NK-92 treated with Interleukin-12 subunit alpha and Interleukin-12 subunit beta, amount 100 ng/mL, for 24 hours (cell line): Measurements from ENCODE around the gene CRYZ.
"Not testable (repeated sequence)": the region's sequence is repeated elsewhere in the genome, so short reads cannot be mapped to it uniquely, and the experiment has no call there.

Source experiments
- DNase-seq: peaks from one replicate; lab custom pipeline; 2025; lab: John Stamatoyannopoulos, UW

CRYZ gene

DNA sequence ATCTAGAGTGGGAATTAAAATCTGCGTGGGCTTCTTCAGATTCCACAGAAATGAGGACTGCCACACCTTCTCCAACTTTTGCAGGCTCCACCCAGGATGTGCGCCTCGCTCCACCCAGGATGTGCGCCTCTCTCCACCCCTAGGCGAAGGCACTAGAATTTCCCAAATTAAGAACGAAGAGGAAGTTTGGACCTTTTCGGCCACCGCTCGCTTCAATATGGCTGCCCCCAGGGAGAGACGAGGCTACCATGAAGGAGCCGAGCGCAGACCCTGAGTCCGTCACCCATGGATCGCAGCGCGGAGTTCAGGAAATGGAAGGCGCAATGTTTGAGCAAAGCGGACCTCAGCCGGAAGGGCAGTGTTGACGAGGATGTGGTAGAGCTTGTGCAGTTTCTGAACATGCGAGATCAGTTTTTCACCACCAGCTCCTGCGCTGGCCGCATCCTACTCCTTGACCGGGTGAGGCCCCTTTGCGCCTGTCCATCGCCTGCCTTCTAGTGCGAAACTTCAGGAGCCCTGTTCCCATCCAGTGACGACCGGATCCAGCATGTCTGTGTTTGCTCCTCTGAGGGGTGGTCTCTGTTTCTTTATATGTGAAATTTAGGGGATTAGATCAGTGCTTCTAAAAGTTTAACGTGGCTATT, at the start of gene CRYZ, which contains the start of gene TYW3:
CRYZ (minus strand) TSS at position 91 of the 644 bp plus-strand sequence. CDS start 8,229 bp downstream, outside the sequence.
TYW3 (plus strand) TSS at position 193 of the 644 bp plus-strand sequence; CDS start at position 286, 93 bp downstream.
- DNase-seq = peak; percentile 71

DNA sequence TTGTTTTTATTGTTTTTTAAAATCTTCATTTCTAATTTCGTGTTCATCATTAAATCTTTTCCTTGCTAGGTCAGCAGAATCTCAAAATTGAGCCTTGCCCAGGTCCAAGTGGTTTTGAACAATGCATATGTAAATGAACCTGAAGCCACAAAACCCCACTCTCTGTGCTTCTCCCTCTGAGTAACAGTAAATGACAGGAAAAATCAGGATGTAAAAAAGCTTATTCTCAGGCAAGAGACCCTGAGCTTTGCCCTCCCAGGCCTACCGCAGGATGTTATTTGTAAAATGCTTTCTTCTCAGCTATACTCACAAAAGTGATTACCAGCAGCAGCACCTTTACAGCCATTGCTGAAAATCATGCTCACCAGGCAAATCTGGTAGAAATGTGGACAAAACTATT, 47.7 kb upstream of the CRYZ start:
- no peak for DNase-seq

DNA sequence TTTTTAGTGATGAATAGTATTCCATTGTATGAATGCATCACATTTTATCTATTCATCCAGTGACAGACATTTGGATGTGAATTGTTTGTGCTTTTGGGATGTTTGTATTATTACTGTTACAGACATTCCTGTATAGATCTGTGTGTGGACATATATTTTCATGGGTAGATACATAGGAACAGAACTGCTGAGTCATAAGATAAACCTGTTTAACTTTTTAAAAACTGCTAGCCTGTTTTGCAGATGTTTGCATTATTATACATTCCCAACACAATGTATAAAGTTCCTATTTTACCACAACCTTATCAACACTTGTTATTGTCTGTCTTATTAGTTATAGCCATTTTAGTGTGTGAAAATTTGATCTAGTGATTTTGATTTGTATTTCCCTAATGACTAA, 46.9 kb upstream of the CRYZ start:
- no peak for DNase-seq

DNA sequence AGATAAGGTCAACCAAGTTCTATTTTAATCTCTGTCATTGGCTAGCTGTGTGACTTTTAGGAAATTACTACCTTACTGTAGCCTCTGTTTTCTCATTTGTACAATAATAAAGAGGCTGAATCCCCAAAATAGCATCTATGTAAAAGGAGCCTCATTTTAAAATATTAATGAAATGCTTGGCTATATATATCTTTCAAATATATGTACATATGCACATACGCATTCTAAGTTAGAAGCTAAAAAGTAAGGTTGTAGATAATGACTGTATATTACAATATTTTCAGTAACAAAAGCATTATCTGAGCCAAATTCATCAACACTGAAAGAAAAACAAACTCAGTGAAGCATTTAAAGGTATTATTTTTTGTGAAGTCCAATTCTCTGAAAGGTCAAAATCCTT, 44.7 kb upstream of the CRYZ start:
- no peak for DNase-seq

GRCh38 chr1:74775735-74776134, 42.9 kb upstream of the CRYZ start:
- DNase-seq = no peak

DNA sequence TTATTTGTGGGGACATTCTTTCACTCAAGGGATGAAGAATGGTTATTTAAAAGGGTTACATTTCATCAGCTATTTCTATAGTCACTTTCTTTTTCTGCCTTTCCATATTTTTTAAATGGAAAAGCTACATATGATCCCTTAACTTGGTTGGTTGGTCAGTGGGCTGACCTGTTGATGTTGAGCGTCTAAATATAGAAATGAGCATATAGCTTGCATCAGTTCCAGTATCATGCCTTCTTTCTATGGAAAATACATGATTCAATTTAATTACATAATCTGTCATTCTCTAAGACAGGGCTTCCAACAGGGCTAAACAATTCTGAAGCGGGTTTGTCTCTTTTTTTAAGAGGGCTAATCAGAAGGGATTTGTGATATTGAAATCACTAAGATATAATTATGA, 40.7 kb upstream of the CRYZ start:
- no peak for DNase-seq

GRCh38 chr1:74772945-74773344, 40.1 kb upstream of the CRYZ start:
- no peak for DNase-seq

GRCh38 chr1:74771913-74772515, 39.2 kb upstream of the CRYZ start:
- DNase-seq = no peak

DNA sequence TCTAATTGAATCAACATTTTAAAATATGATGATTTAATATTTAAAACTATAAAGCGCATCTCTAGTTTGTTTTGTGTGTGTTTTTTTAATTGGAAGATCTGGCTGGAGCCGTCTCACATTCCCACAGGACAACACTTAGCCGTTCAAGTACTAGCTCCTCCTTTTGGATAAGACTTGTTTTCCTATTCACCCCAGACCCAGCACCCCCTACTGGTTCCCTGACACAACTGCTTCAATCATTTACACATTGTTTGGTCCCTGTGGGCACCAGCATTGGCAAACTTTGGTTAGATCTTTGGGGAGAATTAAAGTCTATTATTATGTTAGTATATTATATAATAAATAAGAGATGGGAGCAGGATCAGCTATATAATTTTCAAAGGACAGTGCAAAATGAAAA, 34.6 kb upstream of the CRYZ start:
- DNase-seq = no peak

DNA sequence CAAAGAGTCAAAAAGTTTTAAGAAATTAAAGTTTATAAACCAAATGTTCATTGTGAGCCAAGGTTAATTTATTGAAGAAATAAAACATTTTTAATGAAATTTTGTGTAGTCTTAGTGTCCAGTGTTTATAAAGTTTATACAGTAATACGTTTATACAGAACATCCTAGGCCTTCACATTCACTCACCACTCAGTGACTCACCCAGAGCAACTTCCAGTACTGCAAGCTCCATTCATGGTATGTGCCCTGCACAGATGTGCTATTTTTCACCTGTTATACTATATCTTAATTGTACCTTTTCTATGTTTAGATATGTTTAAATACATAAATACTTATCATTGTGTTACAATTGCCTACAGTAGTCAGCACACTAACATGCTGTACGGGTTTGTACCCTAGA, 33.7 kb upstream of the CRYZ start:
- DNase-seq = no peak

GRCh38 chr1:74763807-74764206, 31.0 kb upstream of the CRYZ start:
- DNase-seq = no peak

DNA sequence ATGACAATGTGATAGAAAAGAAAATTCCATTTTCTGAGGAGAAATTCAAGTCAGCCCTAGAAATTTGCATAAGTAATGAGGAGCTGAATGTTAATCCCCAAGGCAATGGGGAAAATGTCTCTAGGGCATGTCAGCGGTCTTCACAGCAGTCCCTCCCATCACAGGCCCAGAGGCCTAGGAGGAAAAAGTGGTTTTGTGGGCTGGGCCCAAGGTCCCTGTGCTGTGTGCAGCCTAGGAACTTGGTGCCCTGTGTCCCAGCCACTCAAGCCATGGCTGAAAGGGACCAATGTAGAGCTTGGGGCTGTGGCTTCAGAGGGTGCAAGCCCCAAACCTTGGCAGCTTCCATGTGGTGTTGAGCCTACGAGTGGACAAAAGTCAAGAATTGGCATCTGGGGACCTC, 23.8 kb upstream of the CRYZ start:
- not testable (repeated sequence) for DNase-seq

GRCh38 chr1:74755475-74755874, 22.6 kb upstream of the CRYZ start:
- DNase-seq = no peak

DNA sequence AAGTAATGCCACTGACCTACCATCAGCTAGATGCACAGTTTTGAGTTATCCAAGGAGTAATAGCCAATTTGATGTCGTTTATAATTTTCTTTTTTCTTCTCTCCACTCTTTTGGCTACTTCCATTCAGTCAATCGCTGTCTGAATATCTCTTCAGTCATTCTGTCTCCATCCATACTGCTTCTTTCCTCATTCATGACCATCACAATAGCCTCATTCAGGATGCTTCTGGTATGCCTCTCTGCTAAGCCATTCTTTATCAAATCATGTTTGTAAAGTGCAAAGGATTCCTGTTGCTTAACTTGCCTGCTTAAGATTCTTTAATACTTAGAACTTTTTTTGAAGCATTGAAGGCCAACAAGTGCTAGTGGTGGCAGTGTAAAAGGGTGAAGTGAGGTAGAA, 20.3 kb upstream of the CRYZ start:
- DNase-seq = no peak

GRCh38 chr1:74748960-74749359, 16.1 kb upstream of the CRYZ start:
- DNase-seq = no peak

- not testable (repeated sequence) for DNase-seq
Measured at GRCh38 chr1:74745247-74745646, 12.4 kb upstream of the CRYZ start.

GRCh38 chr1:74740307-74740980, 7.6 kb upstream of the CRYZ start:
- not testable (repeated sequence) for DNase-seq

DNA sequence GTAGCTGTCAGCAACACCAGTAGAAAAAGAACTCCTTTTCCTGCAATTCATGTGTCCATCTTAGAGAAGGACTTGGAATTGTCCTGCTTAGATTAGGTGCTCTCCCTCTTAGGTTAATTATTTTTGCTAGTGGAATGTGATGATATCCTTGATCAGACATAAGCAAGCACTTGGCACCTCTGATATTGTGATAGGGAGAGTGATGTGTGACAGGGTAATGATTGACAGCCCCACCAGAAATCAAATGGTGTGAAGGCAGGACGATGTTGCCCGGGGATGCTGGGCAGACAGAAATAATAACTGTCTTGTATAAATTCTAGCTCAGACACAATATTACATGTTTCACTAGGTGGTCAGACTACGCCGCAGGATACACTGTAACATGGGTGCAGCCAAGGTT, 4.5 kb upstream of the CRYZ start:
- no peak for DNase-seq

DNA sequence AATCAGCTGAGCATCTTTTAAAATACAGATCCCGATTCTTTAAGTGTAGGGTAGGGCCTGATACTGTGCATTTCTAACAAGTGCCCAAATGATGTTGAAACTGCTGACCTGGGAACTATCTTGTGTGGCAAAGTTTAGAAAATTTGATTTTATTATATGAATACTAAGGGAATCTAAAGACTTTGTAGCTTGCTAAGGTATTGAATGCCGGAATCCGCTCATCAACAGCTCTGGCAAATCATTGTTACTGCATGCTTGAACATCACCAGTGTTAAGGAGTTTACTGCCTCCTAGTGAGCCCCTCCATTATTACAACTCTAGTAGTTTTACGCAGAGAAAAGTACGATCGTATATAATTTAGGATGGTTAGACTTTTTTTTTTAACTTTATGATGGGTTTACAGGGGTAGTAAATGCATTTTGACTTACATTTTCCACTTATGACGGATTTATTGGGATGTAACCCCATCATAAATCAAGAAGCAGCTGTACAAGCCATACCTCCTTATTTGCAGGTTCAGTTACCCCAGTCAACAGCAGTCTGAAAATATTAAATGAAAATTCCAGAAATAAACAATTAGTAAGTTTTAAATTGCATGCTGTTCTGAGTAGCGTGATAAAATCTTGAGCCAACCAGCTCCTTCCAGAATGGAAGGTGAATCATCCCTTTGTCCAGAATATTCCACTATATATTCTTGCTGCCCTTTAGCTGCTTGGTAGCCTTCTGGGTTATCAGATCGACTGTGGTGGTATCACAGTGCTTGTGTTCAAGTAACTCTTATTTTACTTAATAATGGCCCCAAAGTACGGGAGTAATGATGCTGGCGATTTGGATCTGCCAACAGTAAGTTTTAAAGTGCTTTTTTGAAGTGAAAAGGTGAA, 994 bp upstream of the CRYZ start:
- DNase-seq = no peak

- DNase-seq = not testable (repeated sequence)
Measured at GRCh38 chr1:74732071-74732946, 541 bp downstream of the CRYZ start.

- DNase-seq = no peak
Measured at GRCh38 chr1:74731399-74732052, 1.3 kb downstream of the CRYZ start.
